GM19239 (cell line): ENCODE results near the gene MAN1C1.
"Not testable (repeated sequence)": the region's sequence is repeated elsewhere in the genome, so short reads cannot be mapped to it uniquely, and the experiment has no call there.

Experiments used
- DNase-seq: peaks from one replicate; pipeline ENCODE4 v3.0.0; 2011; ENCODE audit warnings: low spot score; ENCODE audit not compliant: insufficient read length
- FAIRE-seq: peaks from 2 replicates; lab custom pipeline; 2011; peaks lifted over from hg19 to GRCh38; lab: Jason Lieb, UNC

MAN1C1 gene

GRCh38 chr1:25581764-25582163, 34.8 kb upstream of the MAN1C1 start:
- FAIRE-seq: no peak
- DNase-seq: no peak

- DNase-seq: no peak
- FAIRE-seq: no peak
Observed at GRCh38 chr1:25583519-25584370, 32.8 kb upstream of the MAN1C1 start.

DNA sequence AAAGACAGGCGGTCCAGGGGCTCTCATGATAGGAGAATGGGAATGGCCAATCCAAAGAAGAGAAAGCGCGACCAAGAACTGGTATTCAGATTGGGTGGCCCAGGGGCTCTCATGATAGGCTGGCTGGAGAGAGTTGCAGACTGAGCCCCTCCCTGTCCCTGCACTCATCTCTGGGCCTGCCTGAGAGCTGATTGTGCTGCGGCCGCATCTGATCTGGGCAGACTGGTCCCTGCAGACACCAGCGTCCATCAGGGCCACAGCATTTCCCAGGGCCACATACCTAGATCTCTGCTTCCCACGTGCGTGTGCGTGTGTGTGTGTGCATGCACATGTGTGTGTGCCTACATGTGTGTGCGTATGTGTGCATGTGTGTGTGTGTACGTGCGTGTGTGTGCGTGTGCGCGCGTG, 30.4 kb upstream of the MAN1C1 start:
- FAIRE-seq: no peak

DNA sequence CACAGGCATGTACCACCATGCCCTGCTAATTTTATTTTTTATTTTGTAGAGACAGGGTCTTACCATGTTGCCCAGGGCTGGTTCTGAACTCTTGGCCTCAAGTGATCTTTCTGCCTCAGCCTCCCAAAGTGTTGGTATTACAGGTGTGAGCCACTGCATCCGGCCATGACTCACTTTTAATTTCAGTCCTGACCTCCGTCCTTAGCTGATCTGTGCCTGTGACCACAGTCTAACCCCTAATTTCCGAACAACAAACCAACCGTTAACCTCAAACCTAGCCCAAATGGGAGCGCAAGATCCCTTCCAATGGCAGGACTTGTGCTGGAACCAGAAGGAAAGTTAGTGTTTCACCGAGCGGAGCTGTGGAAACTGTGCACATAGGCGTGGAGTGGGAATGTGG, 29.3 kb upstream of the MAN1C1 start:
- FAIRE-seq (no peak), DNase-seq (no peak)

More for the DNA sequence above, 30.4 kb upstream of the MAN1C1 start:
- no peak for DNase-seq

DNA sequence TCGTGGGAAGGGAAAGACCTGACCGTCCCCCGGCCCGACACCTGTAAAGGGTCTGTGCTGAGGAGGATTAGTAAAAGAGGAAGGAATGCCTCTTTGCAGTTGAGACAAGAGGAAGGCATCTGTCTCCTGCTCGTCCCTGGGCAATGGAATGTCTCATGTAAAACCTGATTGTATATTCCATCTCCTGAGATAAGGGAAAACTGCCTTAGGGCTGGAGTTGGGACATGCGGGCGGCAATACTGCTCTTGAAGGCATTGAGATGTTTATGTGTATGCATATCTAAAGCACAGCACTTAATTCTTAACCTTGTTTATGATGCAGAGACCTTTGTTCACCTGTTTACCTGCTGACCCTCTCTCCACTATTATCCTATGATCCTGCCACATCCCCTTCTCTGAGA, 28.4 kb upstream of the MAN1C1 start:
- not testable (repeated sequence) for DNase-seq, FAIRE-seq

GRCh38 chr1:25588786-25589185, 27.8 kb upstream of the MAN1C1 start:
- FAIRE-seq, DNase-seq: not testable (repeated sequence)

DNA sequence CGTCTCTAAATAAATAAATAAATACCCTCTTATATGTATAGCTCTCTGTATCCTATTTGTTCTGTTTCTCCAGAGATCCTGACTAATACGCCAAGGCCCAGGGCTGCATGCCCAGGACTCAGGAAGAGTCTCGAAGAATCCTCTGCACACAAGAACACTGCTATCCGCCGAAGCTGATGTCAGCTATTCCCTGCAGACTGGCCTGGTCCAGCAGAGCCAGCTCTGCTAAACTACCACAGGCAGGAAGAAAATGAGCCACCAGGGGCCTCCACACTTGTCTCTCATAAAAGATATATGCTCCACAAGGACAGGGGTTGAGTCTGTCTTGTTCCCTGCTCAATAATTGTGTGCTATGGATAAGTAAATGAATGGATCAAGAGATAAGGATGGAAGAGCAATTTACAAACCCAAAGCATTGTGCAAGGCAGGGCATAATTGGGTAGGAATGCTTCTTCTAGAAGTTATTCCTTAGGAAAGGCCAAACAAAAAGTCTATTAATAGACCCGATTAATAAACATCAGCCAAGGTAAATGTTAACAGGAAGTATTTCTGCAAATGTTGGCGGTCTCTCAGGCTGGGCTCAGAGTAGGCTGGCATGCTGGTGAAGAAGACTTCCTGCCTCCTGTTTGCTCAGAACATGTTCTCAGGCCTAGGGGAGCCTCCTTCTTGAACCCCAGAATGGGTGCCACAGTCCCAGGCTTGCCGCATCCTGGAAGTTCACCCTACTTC, 26.3 kb upstream of the MAN1C1 start:
- FAIRE-seq (no peak), DNase-seq (no peak)

GRCh38 chr1:25593861-25594260, 22.7 kb upstream of the MAN1C1 start:
- DNase-seq (no peak), FAIRE-seq (no peak)

GRCh38 chr1:25594971-25595370, 21.6 kb upstream of the MAN1C1 start:
- no peak for DNase-seq
- no peak for FAIRE-seq

DNA sequence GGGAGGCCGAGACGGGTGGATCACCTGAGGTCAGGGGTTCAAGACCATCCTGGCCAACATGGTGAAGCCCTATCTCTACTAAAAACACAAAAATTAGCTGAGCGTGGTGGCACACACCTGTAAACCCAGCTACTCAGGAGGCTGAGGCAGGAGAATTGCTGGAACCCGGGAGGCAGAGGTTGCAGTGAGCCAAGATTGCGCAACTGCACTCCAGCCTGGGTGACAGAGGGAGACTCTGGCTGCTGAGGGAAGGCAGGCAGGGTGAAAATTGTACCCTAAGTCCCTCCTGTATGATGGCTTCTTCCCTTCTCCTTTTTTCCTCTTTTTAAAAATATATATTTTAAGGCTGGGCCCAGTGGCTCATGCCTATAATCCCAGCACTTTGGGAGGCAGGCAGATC, 19.9 kb upstream of the MAN1C1 start:
- not testable (repeated sequence) for DNase-seq, FAIRE-seq

- DNase-seq: no peak
- FAIRE-seq: no peak
Observed at GRCh38 chr1:25598879-25599278, 17.7 kb upstream of the MAN1C1 start.

GRCh38 chr1:25599969-25600610, 16.5 kb upstream of the MAN1C1 start:
- peak; percentile 58 for FAIRE-seq
- no peak for DNase-seq

GRCh38 chr1:25600971-25601699, 15.5 kb upstream of the MAN1C1 start:
- FAIRE-seq, DNase-seq: not testable (repeated sequence)

- not testable (repeated sequence) for FAIRE-seq
Observed at GRCh38 chr1:25603779-25604538, 12.6 kb upstream of the MAN1C1 start.

GRCh38 chr1:25607123-25607522, 9.5 kb upstream of the MAN1C1 start:
- no peak for DNase-seq
- no peak for FAIRE-seq

More at GRCh38 chr1:25603779-25604538, 12.6 kb upstream of the MAN1C1 start:
- DNase-seq: not testable (repeated sequence)

DNA sequence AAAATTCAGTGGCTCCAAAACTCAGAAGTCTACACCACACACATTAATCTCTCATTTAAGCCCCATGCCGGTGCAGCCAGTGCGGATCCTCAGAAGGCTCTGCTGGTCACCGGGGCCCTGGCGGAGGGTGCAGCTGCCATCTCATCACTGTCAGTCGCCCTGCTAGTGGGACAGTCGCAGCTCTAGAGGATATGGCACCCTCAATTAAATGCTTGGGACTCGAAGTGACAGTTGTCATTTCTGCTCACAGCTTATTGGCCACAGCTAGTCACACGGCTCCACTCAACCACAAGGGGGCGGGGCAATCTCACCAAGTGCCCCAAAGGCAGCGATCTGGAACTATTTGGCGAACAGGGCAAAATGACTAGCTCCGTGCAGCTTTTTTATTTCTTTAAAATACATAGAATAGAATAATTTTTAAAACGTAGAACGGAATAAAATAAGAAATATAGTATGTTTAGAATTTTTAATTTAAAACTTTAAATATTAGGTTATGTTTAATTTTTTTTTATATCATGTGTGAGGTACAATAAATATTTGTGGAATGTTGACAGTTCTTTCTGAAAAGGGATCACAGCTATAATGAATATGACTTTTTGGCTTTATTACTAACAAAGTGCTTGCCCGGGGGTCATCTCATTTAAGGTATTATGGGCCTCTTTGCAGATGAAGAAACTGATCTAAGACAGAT, 8.0 kb upstream of the MAN1C1 start:
- DNase-seq: peak; percentile 77
- peak; percentile 77 for FAIRE-seq

DNA sequence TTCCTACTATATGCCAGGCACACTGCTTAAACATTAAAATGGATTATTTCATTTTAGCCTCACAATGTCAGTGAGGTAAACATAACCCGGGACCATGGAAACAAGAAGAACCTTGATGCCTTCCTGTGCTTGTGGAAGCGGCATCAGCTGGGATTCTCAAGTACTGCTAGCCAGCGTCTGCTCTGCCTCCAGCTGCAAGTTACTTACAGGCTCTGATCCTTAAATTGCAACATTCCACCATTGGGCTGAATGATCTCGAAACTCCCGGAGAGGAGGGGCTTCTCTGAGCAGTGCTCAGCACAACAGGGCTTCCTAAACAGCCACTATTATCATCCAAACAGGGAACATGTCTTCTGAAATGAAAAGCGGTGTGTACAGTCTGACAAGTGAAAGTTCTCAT, 6.7 kb upstream of the MAN1C1 start:
- DNase-seq: no peak
- no peak for FAIRE-seq

GRCh38 chr1:25610822-25611630, 5.6 kb upstream of the MAN1C1 start:
- DNase-seq: no peak
- no peak for FAIRE-seq
